Measurements from ENCODE around the gene PLEKHM3.
A peak's percentile ranks its signal among the peaks of the same experiment; 100 is the strongest.
"Not testable (repeated sequence)": the region's sequence is repeated elsewhere in the genome, so short reads cannot be mapped to it uniquely, and the experiment has no call there.

The PLEKHM3 gene

GRCh38 chr2:208037564-208038487, 12.5 kb upstream of the PLEKHM3 start:
- DNase-seq (ENCODE audit: low spot score): no peak

GRCh38 chr2:208036357-208036756, 11.0 kb upstream of the PLEKHM3 start:
- no peak for DNase-seq (ENCODE audit: low spot score)

GRCh38 chr2:208034503-208035140, 9.3 kb upstream of the PLEKHM3 start:
- no peak for DNase-seq (ENCODE audit: low spot score)

GRCh38 chr2:208033701-208034502, 8.6 kb upstream of the PLEKHM3 start:
- no peak for DNase-seq (ENCODE audit: low spot score)

GRCh38 chr2:208031608-208032019, 6.3 kb upstream of the PLEKHM3 start:
- DNase-seq (ENCODE audit: low spot score): peak; percentile 29

- DNase-seq (ENCODE audit: low spot score): no peak
These were observed 472 bp upstream of the PLEKHM3 start for GRCh38 chr2:208025814-208026184.

- DNase-seq (ENCODE audit: low spot score): no peak
These were observed 1.2 kb downstream of the PLEKHM3 start for GRCh38 chr2:208024091-208024490.

- no peak for DNase-seq (ENCODE audit: low spot score)
These were observed 5.1 kb downstream of the PLEKHM3 start for GRCh38 chr2:208020253-208020652.

GRCh38 chr2:208018124-208018712, 7.1 kb downstream of the PLEKHM3 start:
- not testable (repeated sequence) for DNase-seq (ENCODE audit: low spot score)

GRCh38 chr2:208017721-208018120, 7.6 kb downstream of the PLEKHM3 start:
- DNase-seq (ENCODE audit: low spot score): no peak

GRCh38 chr2:208015475-208015874, 9.9 kb downstream of the PLEKHM3 start:
- no peak for DNase-seq (ENCODE audit: low spot score)

- no peak for DNase-seq (ENCODE audit: low spot score)
These were observed 11.8 kb downstream of the PLEKHM3 start for GRCh38 chr2:208013285-208014178.

GRCh38 chr2:208012449-208012848, 12.9 kb downstream of the PLEKHM3 start:
- DNase-seq (ENCODE audit: low spot score): no peak

GRCh38 chr2:208010506-208010905, 14.8 kb downstream of the PLEKHM3 start:
- no peak for DNase-seq (ENCODE audit: low spot score)

GRCh38 chr2:208006833-208007232, 18.5 kb downstream of the PLEKHM3 start:
- DNase-seq (ENCODE audit: low spot score): no peak

- DNase-seq (ENCODE audit: low spot score): no peak
These were observed 19.0 kb downstream of the PLEKHM3 start for GRCh38 chr2:208006337-208006736.

- no peak for DNase-seq (ENCODE audit: low spot score)
These were observed 23.4 kb downstream of the PLEKHM3 start for GRCh38 chr2:208001924-208002323.

- DNase-seq (ENCODE audit: low spot score): no peak
These were observed 24.5 kb downstream of the PLEKHM3 start for GRCh38 chr2:208000701-208001395.

- no peak for DNase-seq (ENCODE audit: low spot score)
These were observed 28.5 kb downstream of the PLEKHM3 start for GRCh38 chr2:207996848-207997247.

- DNase-seq (ENCODE audit: low spot score): no peak
These were observed 29.4 kb downstream of the PLEKHM3 start for GRCh38 chr2:207995887-207996286.
